ENCODE measurements around the gene SUMF1.

Gene SUMF1

DNA sequence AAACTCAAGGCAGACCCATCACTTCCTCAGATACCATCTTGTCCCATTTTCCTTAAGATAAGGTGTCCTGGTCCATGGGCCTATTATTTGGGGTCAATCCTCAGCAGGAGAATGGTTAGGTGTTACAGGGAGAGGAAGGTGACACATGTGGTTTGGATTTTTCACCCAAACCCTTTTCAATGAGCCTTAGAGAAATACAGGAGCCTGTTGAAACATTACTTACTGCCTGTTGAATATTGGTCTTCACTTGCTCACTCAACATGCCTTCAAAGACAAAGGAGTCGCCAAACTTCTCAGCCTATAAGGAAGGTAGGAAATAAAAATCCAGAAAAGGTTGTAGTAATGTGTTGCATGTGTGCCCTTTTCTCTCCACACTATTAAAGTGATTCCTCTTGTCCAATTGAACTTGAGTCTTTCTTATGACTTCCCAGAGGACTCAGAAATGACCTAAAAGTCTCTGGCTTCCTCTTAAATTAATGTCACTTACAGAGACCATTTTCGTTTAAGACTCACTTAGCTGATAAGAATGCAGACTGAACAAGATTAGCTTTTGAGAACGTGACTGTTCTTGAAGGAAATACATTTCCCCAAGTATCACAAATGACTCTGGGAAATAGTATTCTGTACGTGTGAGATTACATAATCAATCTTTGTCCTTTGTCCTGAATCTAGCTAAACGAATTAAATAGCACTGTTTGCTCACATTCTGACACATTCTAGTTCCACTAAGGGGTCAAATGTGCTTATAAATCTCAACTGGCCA is 17.8 kb downstream of the SUMF1 start:
- H3K27ac Mint-ChIP-seq, result no peak overlapping the region
- peaks cover 4% of the 10 kb centered on the region for H3K4me1 Mint-ChIP-seq
- no peaks in the 10 kb centered on the region for H3K9me3 Mint-ChIP-seq
- no peaks in the 10 kb centered on the region for H3K27me3 Mint-ChIP-seq
- H3K4me3 Mint-ChIP-seq, result no peak overlapping the region
- peaks cover 24% of the 10 kb centered on the region for H3K36me3 Mint-ChIP-seq

DNA sequence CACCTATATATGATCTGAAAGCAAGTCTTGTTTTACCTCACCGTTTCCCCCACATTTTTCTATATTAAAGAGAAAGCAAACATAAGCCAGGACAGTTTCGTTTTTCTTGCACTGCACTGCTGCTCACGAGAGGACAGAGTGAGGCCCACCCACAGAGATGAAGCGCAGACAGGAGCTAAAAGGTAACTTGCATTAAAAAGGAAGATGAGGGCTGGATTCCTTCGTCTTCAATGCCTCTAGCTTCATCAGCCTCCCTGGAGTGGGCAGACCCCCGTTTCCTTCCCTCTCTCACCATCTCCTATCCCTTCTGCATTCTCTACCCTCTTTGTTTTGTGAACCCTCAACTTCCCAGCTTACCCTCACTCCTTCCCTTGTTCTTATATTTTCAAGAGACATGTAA is 18.9 kb downstream of the SUMF1 start:
- Mint-ChIP-seq H3K4me3 (no peak overlapping the region), H3K27me3 (no peaks in the 10 kb centered on the region), H3K27ac (no peak overlapping the region)

DNA sequence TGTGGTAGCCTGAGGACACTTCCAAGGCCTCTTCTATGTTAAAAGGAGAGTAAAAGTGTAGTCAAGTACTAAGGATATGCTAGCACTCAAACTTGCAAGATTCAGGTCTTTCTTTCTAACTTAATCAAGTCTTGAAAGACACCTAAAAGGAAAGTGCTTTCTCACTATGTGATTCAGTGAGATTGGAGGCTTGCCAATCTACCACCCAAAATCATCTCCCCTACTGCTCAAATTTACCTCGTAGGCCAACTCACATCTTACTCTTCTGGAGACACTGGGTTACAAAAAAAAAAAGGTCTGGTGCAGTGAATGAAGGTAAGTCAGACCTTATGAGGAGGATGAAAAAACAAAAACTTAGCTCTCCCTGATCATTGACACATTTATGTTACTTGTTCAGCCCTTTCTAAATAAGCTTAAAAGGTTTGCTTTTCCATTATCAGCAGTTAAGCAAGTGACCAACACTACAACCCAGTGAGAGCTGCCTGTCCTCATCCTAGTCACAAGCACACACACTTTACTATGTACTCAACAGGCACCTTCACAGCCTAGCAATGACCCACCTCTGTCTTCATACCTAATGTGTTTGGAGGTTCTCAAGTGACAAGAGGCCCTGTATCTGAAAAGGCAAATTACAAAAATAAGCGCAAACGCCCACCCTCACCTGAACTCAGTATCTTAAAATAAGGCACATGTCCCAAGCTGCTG is 19.6 kb downstream of the SUMF1 start:
- Mint-ChIP-seq H3K36me3 (peaks cover 24% of the 10 kb centered on the region), H3K27ac (no peak overlapping the region), H3K27me3 (no peaks in the 10 kb centered on the region)

More for the DNA sequence above, 18.9 kb downstream of the SUMF1 start:
- H3K4me1 Mint-ChIP-seq, result peaks cover 4% of the 10 kb centered on the region
- H3K36me3 Mint-ChIP-seq, result peaks cover 25% of the 10 kb centered on the region
- no peaks in the 10 kb centered on the region for H3K9me3 Mint-ChIP-seq

DNA sequence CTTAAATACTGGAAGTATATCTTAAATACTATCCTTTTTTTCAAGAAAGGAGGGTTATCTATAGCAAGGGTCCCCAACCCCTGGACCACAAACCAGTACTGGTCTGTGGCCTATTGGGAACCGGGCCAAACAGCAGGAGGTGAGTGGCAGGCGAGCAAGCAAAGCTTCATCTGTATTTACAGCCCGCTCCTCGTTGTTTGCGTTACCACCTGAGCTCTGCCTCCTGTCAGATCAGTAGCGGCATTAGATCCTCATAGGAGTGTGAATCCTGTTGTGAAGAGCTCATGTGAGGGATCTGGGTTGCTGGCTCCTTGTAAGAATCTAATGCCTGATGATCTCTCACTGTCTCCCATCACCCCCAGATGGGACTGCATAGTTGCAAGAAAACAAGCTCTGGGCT is 26.1 kb downstream of the SUMF1 start:
- no peak overlapping the region for H3K4me3 Mint-ChIP-seq
- no peaks in the 10 kb centered on the region for H3K4me1 Mint-ChIP-seq
- H3K27ac Mint-ChIP-seq, result no peak overlapping the region
- no peaks in the 10 kb centered on the region for H3K9me3 Mint-ChIP-seq
- H3K27me3 Mint-ChIP-seq, result no peaks in the 10 kb centered on the region
- H3K36me3 Mint-ChIP-seq, result peaks cover 18% of the 10 kb centered on the region

More for the DNA sequence above, 19.6 kb downstream of the SUMF1 start:
- no peaks in the 10 kb centered on the region for H3K4me1 Mint-ChIP-seq
- H3K9me3 Mint-ChIP-seq, result no peaks in the 10 kb centered on the region
- H3K4me3 Mint-ChIP-seq, result no peak overlapping the region

DNA sequence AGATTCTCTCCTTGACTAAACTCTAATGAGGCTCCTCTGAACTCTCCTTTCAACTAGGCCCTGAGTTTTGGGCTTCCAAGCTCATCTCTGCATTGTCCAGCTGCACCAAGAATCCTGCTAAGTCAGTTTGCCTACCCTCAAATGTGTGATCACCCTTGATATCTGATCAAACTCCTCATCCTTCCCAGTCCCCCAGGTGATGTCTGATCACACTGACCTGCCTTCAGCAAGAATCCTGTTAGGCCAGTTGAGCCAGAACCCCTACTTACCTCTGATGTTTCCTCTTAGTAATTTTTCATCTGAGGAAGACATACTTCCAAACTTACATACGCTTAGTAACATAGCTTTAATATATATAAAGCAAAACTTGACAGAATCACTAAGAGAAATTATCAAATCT is 28.8 kb downstream of the SUMF1 start:
- no peaks in the 10 kb centered on the region for H3K4me1 Mint-ChIP-seq
- H3K27me3 Mint-ChIP-seq, result no peaks in the 10 kb centered on the region
- H3K9me3 Mint-ChIP-seq, result no peaks in the 10 kb centered on the region
- no peak overlapping the region for H3K4me3 Mint-ChIP-seq
- H3K27ac Mint-ChIP-seq, result no peak overlapping the region
- H3K36me3 Mint-ChIP-seq, result peaks cover 17% of the 10 kb centered on the region

DNA sequence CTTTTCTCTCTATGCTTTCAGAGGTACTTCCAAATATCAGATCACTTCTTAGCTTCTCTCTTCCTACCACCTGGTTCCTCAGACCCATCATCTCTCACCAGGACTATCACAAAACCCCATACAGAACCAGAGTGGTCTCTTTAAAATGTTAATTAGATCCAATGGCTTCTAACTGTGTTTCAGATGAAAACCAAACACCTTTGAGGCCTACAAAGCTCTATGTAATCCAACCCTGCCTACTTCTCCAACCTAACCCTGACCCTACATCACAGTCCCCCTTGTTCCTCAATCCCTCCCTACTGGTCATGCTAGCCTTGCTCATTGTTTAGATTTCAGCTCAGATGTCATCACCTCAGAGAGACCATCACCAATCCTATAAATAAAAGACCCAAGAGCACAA is 34.8 kb downstream of the SUMF1 start:
- no peak overlapping the region for H3K4me3 Mint-ChIP-seq
- no peaks in the 10 kb centered on the region for H3K27me3 Mint-ChIP-seq
- peaks cover 17% of the 10 kb centered on the region for H3K36me3 Mint-ChIP-seq
- no peaks in the 10 kb centered on the region for H3K9me3 Mint-ChIP-seq
- H3K27ac Mint-ChIP-seq, result peak overlapping the region; percentile 44
- peaks cover 1% of the 10 kb centered on the region for H3K4me1 Mint-ChIP-seq

DNA sequence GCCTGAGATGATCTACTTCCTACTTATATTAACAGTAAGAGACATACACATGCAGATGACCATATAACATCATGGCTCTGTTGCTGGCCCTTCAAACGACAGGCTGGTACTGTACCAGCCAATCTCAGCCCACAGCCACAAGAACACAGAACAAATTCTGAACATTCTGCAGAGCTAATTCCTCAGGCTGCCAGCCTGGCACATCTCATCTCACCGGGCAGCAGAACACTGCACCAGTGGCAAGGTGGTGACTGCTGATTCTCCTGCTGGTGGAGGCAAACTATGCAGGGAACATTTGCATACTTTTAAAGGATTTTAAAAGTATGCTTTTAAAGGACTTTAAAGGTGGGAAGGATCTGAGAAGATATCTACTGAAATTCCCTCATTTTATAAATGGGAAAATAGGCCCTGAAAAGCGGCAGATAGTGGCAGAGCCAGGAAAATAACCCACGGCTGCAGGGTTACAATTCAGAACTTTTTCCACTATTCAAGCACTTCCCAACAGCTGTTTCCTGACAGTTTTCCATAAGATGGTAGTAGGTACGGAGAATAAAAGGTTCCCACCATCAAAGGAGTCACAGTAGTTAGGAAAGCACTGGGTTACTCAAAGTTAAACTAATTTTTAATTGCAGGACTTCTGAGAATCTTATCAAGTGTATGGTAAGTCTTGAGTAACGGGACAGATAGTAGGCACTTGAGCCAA is 37.3 kb downstream of the SUMF1 start:
- Mint-ChIP-seq H3K36me3 (peaks cover 22% of the 10 kb centered on the region), H3K4me3 (no peak overlapping the region), H3K27ac (no peak overlapping the region), H3K9me3 (no peaks in the 10 kb centered on the region), H3K4me1 (peaks cover 21% of the 10 kb centered on the region), H3K27me3 (no peaks in the 10 kb centered on the region)

DNA sequence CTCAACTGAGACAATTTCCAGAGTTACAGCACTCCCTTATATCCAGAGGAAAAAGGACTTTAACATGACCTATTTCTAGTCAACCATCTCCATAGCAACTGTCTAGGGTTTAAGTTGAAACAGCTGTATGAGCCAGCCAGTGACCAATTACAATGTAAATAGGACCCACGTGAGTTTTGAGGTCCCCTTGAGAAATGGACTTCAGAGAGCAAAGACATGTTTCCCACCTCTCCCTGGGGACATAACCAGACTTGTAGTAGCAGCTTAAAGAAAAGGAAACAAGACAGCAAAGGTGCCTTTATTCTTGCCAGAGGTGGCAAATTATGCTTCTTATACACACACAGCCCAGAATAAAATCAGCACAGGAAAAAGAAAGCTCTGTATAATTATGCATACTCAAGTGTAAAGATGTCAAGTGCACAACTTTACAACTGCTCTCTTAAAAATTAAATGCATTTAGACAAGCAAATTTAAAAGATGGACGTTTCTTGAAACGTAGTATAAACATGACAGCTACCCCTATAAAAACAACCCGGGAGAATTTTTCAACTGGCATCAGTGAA is 40.2 kb downstream of the SUMF1 start:
- Mint-ChIP-seq H3K27me3 (no peaks in the 10 kb centered on the region), H3K4me1 (peaks cover 31% of the 10 kb centered on the region), H3K9me3 (no peaks in the 10 kb centered on the region), H3K4me3 (no peak overlapping the region), H3K36me3 (peaks cover 14% of the 10 kb centered on the region), H3K27ac (no peak overlapping the region)

DNA sequence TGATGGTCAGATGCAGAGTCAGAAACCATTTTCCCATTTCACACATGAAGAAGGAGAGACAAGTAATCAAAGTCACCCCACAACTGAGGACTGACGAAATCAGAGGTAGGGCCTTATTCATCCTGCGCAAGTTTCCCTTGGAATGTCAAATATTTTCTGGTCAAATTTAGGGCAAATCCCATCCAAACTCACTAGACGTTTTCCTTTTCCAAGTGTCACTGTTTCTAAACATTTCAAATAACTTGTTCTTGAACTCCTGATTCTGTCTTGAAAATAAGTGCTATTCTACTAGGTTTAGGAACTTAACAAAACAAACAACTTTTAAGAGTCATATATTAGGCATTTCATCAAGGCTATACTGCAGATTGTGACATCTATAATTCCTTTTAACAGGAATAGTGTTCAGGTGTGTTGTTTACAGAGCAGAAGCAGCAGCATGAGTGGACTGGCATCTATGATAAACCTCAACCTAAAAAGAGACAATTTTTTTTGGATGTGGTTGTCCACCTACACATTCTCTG is 40.7 kb downstream of the SUMF1 start:
- Mint-ChIP-seq H3K36me3 (peaks cover 14% of the 10 kb centered on the region), H3K27me3 (no peaks in the 10 kb centered on the region), H3K27ac (peak overlapping the region; percentile 91), H3K9me3 (no peaks in the 10 kb centered on the region), H3K4me3 (peak overlapping the region; percentile 42), H3K4me1 (peaks cover 37% of the 10 kb centered on the region)

DNA sequence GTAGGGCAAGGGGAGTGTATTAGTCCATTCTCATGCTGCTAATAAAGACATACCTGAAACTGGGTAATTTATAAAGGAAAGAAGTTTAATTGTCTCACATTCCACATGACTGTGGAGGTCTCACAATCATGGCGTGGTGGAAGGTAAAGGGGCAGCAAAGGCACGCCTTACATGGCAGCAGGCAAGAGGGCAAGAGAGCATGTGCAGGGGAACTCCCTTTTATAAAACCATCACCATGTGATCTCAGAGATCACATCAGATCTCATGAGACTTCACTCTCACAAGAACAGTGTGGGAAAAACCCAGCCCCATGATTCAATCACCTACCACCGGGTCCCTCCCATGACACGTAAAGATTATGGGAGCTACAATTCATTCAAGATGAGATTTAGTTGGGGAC is 41.4 kb downstream of the SUMF1 start:
- Mint-ChIP-seq H3K27me3 (no peaks in the 10 kb centered on the region), H3K27ac (peak overlapping the region; percentile 91), H3K4me1 (peaks cover 37% of the 10 kb centered on the region), H3K9me3 (no peaks in the 10 kb centered on the region), H3K36me3 (peaks cover 14% of the 10 kb centered on the region), H3K4me3 (peak overlapping the region; percentile 42)

DNA sequence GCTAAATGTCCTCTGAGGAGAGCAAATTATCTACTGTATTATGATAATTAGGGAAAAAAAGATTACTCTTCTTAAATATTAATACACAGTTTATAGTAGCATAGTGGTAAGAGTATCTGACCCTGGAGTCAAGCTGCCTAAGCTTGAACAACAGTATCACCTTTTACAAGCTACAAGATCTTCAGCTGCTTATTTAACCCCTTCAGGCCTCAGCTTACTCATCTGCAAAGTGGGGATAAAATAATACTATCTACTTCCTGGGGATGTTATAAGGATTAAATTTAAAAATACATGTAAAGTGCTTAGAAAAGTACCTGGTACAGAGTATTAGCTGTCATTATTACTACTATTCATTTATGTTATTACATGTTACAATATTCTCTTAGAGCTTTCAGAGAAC is 42.0 kb downstream of the SUMF1 start:
- H3K27ac Mint-ChIP-seq, result peak overlapping the region; percentile 91
- peaks cover 37% of the 10 kb centered on the region for H3K4me1 Mint-ChIP-seq
- H3K27me3 Mint-ChIP-seq, result no peaks in the 10 kb centered on the region
- H3K9me3 Mint-ChIP-seq, result no peaks in the 10 kb centered on the region
- peaks cover 14% of the 10 kb centered on the region for H3K36me3 Mint-ChIP-seq
- H3K4me3 Mint-ChIP-seq, result no peak overlapping the region

DNA sequence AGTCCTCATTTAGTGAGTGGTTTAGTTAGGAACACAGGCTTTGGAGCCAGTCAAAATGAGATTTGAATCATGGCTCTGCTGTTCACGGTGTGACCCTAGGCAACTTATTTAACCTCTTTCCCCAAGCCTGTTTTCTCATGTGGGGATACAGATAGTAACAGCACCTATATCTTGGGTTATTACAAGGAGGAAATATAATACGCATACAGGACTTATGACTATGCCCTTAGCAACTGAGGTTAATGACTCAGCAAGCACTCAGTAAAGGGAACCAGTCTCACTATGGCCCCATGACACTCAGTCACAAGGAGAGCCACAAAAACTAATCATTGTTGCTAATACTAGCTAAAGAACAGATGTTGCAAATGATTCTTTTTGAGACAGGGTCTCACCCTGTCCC is 45.9 kb downstream of the SUMF1 start:
- H3K36me3 Mint-ChIP-seq, result peaks cover 12% of the 10 kb centered on the region
- H3K4me1 Mint-ChIP-seq, result peaks cover 25% of the 10 kb centered on the region
- H3K27me3 Mint-ChIP-seq, result no peaks in the 10 kb centered on the region
- no peak overlapping the region for H3K4me3 Mint-ChIP-seq
- H3K9me3 Mint-ChIP-seq, result no peaks in the 10 kb centered on the region
- peak overlapping the region; percentile 46 for H3K27ac Mint-ChIP-seq

DNA sequence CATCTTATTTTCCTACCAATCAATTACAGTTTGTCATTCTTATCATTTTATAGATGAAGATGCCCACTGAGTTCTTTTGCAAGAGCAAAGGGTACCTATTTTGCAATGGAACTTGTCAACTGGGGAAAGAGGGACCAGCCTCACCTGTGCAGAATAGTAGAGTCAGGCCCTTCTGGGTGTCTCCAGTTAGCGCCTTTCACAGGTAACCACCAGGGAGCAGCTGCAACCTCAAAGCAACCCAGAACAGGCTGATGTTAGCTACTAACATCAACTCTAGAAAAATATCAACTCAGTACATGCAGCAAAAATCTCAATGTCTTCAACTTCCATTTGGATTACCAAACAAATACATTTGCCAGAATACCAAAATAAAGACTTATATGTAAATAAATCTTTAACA is 47.1 kb downstream of the SUMF1 start:
- Mint-ChIP-seq H3K4me1 (peaks cover 16% of the 10 kb centered on the region), H3K36me3 (peaks cover 5% of the 10 kb centered on the region), H3K27me3 (no peaks in the 10 kb centered on the region), H3K9me3 (no peaks in the 10 kb centered on the region), H3K4me3 (no peak overlapping the region), H3K27ac (no peak overlapping the region)

DNA sequence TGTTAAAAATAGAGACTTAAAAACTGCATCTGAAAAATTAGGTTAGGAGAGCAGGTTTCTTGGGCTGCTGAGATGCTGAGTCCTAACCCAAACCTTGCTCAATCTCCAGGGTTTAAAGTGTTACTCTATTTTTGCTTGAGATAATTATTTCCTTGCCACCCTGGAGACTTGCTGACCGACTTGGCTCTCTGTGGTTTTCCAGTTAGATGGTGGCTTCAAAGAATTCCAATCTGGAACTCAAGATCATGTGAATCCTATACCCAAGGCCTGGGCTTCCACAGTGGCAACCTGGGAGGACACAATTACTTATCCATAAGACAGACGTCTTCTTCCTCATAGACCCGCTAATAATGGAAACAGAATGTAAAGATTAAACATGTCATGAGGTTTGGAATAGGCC is 47.7 kb downstream of the SUMF1 start:
- Mint-ChIP-seq H3K9me3 (no peaks in the 10 kb centered on the region), H3K4me3 (no peak overlapping the region), H3K4me1 (peaks cover 16% of the 10 kb centered on the region), H3K27ac (no peak overlapping the region), H3K27me3 (no peaks in the 10 kb centered on the region), H3K36me3 (peaks cover 5% of the 10 kb centered on the region)

DNA sequence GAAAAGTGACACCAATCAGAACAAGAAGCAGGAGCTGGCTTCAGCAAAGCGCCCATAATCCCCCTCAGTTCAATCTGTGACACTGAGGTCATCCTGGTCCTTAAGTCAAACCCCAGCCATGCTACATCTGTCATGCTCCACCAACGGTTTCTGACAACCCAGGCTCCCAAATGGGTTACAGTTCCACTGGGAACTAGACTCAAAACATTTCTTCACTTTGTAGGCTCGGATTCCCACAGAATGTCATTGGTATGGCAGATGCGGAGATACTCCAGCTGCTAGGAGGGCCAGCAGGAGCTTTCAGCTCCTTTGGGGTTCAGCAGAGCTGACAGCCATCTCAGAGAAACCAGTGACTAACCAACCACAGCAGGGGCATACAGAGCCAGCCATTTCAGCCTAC is 48.9 kb downstream of the SUMF1 start:
- Mint-ChIP-seq H3K9me3 (no peaks in the 10 kb centered on the region), H3K4me1 (peaks cover 8% of the 10 kb centered on the region), H3K36me3 (peaks cover 2% of the 10 kb centered on the region), H3K27ac (no peak overlapping the region), H3K4me3 (no peak overlapping the region), H3K27me3 (no peaks in the 10 kb centered on the region)
